ENCODE results near the gene TASOR. TPM values are rescaled to one million over a fixed set of nuclear protein-coding genes. Genes with fewer than 3 reads are reported as not detected.
"Not testable (repeated sequence)": the region's sequence is repeated elsewhere in the genome, so short reads cannot be mapped to it uniquely, and the experiment has no call there.

The TASOR gene
- total and polyA plus RNA-seq, 2 of the 8 experiments (the other 6 are each of a cell fraction or from before 2014, with no cell fraction given): 12.2 to 45.5 TPM

DNA sequence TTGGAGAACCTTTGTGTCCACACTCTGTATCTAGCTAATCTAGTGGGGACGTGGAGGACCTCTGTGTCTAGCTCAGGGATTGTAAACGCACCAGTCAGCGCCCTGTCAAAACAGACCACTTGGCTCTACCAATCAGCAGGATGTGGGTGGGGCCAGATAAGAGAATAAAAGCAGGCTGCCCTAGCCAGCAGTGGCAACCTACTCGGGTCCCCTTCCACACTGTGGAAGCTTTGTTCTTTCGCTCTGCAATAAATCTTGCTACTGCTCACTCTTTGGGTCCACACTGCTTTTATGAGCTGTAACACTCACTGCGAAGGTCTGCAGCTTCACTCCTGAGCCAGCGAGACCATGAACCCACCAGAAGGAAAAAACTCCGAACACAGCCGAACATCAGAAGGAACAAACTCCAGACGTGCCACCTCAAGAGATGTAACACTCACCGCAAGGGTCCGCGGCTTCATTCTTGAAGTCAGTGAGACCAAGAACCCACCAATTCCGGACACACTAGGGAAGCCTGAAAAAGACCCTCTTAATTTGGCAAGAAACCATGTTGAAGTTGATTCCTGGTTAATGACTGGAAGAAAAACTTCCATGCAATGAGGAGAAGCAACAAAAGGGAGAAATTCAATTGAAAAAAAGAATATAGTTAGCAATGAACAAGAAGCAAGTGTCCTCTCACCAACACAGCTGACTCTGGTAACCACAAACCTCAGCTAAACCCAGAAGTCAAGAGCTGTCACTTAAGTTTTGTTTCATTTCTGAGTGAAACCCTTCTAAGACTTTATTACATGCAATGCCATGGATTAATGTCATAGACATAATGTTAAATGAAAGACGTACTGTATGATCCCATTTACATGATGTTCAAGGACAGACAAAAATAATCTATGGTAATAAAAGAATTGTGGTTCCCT is 9.7 kb upstream of the TASOR start:
- not testable (repeated sequence) for H3K9ac ChIP-seq (replicated peaks in 1 of 4; ENCODE audit: extremely low read depth in 1 of 4, low read depth in 3 of 4, low read length in 3 of 4); H3K79me2 ChIP-seq (ENCODE audit: control insufficient read depth in 1 of 2, insufficient read depth in 2 of 2, low read length in 2 of 2); H4K5ac ChIP-seq (ENCODE audit: insufficient read length, low read depth, low read length); H4K20me1 ChIP-seq (replicated peaks in 1 of 2; ENCODE audit: control insufficient read depth in 1 of 2, insufficient read depth in 2 of 2, low read length in 2 of 2); H2AK5ac ChIP-seq (ENCODE audit: low read depth, low read length); FAIRE-seq; H3K14ac ChIP-seq (ENCODE audit: insufficient read length); H2BK5ac ChIP-seq (ENCODE audit: low read depth, low read length); H3K4me1 ChIP-seq (replicated peaks in 1 of 4; ENCODE audit: control insufficient read depth in 3 of 4, insufficient read depth in 4 of 4, low read length in 3 of 4); H3K27me3 ChIP-seq (replicated peaks in 1 of 4; ENCODE audit: control insufficient read depth in 3 of 4, extremely low read depth in 1 of 4, insufficient read depth in 3 of 4, low read length in 3 of 4); H3K9me3 ChIP-seq (ENCODE audit: insufficient read depth in 2 of 2, low read depth in 1 of 2, low read length in 1 of 2); H4K91ac ChIP-seq (replicated peaks; ENCODE audit: insufficient read length, low read length); H2BK15ac ChIP-seq (ENCODE audit: low read length); H3K79me1 ChIP-seq (ENCODE audit: low read depth, low read length); H3K4ac ChIP-seq (replicated peaks; ENCODE audit: insufficient read length, low read depth, low read length); H3K18ac ChIP-seq (ENCODE audit: extremely low read depth, low read length); H3K23me2 ChIP-seq (ENCODE audit: low read depth, low read length); DNase-seq (ENCODE audit: low read depth in 1 of 2, low spot score in 2 of 2); H3K56ac ChIP-seq (replicated peaks; ENCODE audit: insufficient read length, low read depth, low read length); H2BK20ac ChIP-seq (ENCODE audit: low read length); H4K8ac ChIP-seq (ENCODE audit: extremely low read depth, insufficient read depth, low read length); H3K4me2 ChIP-seq (ENCODE audit: insufficient read depth in 1 of 2, low read depth in 2 of 2, low read length in 2 of 2); H3K27ac ChIP-seq (ENCODE audit: low read depth, low read length); H2BK12ac ChIP-seq (ENCODE audit: low read depth, low read length); H3K23ac ChIP-seq (ENCODE audit: insufficient read length); H2BK120ac ChIP-seq (replicated peaks; ENCODE audit: low read depth, low read length); H3K36me3 ChIP-seq (ENCODE audit: control insufficient read depth in 2 of 4, insufficient read depth in 4 of 4, low read length in 3 of 4); H3K4me3 ChIP-seq (ENCODE audit: extremely low read depth in 1 of 4, insufficient read depth in 2 of 4, low read depth in 3 of 4, low read length in 4 of 4); H2AFZ ChIP-seq (ENCODE audit: low read length)
- 89% methylated on average over 15 of the region's 15 CpGs; no CpG with 5 or more reads in 1 of the 2 experiments for WGBS, 2 experiments (ENCODE audit: extremely low coverage in 1 of 2, insufficient coverage in 1 of 2, insufficient read length in 1 of 2, insufficient replicate concordance in 2 of 2, low coverage in 1 of 2, low lambda C conversion rate in 2 of 2, missing lambda C conversion rate in 1 of 2)
- ChIA-PET POLR2A (ENCODE audit: partially characterized antibody) (interaction anchor here (1.6 kb wide), 1 partner anchor 10 kb away, joined by 6 read pairs; the partner anchor contains the start of gene TASOR), CTCF (ENCODE audit: partially characterized antibody) (interaction anchor here (0.7 to 1.4 kb wide), 4 partner anchors 9 to 297 kb away, joined by 3 to 4 read pairs (median 4); partner anchors contain the start of gene ARHGEF3)

Data from H1 (cell line).